ENCODE results near the gene KCTD1.
A peak's percentile ranks its signal among the peaks of the same experiment; 100 is the strongest.

KCTD1 gene

GRCh38 chr18:26488417-26489009, 59.8 kb downstream of the KCTD1 start:
- TF ChIP-seq EGR1 (IDR thresholded peaks at IDR 0.05) (no peak), RAD21 (IDR thresholded peaks at IDR 0.05; ENCODE audit: low read depth) (no peak), REST (IDR thresholded peaks at IDR 0.05; ENCODE audit: low read depth) (no peak), EP300 (IDR thresholded peaks at IDR 0.05; ENCODE audit: borderline replicate concordance) (no peak), FOXM1 (IDR thresholded peaks at IDR 0.05; ENCODE audit: borderline replicate concordance, low read depth) (no peak), TAF1 (IDR thresholded peaks at IDR 0.05; ENCODE audit: low read depth) (no peak)

GRCh38 chr18:26487437-26487836, 60.9 kb downstream of the KCTD1 start:
- TF ChIP-seq YY1 (IDR thresholded peaks at IDR 0.05; ENCODE audit: low read depth) (no peak), EGR1 (IDR thresholded peaks at IDR 0.05) (0 out of 2 replicates have a peak, but pooled peaks have one; percentile 18), NFIC (IDR thresholded peaks at IDR 0.05) (peak; percentile 44; the same call in 1 of the 2 replicates), CEBPB (IDR thresholded peaks at IDR 0.05) (peak; percentile 95), TCF12 (IDR thresholded peaks at IDR 0.05; ENCODE audit: low read depth) (0 out of 2 replicates have a peak, but pooled peaks have one; percentile 47), USF1 (IDR thresholded peaks at IDR 0.05) (no peak), EP300 (IDR thresholded peaks at IDR 0.05; ENCODE audit: borderline replicate concordance) (peak; percentile 41; the same call in 1 of the 2 replicates)

- TF ChIP-seq CEBPB (IDR thresholded peaks at IDR 0.05) (peak; percentile 53; the same call in 1 of the 2 replicates), USF1 (IDR thresholded peaks at IDR 0.05) (no peak)
These were observed 64.7 kb downstream of the KCTD1 start for GRCh38 chr18:26483633-26484032.

- TF ChIP-seq CREB1 (IDR thresholded peaks at IDR 0.05; ENCODE audit: low read depth) = no peak
- no peak for TF ChIP-seq ZBTB7A (IDR thresholded peaks at IDR 0.05; ENCODE audit: low read depth)
- TF ChIP-seq TEAD4 (IDR thresholded peaks at IDR 0.05) = 0 out of 2 replicates have a peak, but pooled peaks have one; percentile 66
- no peak for TF ChIP-seq EGR1 (IDR thresholded peaks at IDR 0.05)
- no peak for TF ChIP-seq TAF1 (IDR thresholded peaks at IDR 0.05; ENCODE audit: low read depth)
- no peak for TF ChIP-seq CEBPB (IDR thresholded peaks at IDR 0.05)
- no peak for TF ChIP-seq YY1 (IDR thresholded peaks at IDR 0.05; ENCODE audit: low read depth)
- TF ChIP-seq MAX (IDR thresholded peaks at IDR 0.05) = peak; percentile 35; the same call in 1 of the 2 replicates
- TF ChIP-seq NFIC (IDR thresholded peaks at IDR 0.05) = peak; percentile 42; the same call in 1 of the 2 replicates
- TF ChIP-seq FOXM1 (IDR thresholded peaks at IDR 0.05; ENCODE audit: borderline replicate concordance, low read depth) = 0 out of 2 replicates have a peak, but pooled peaks have one; percentile 25
- TF ChIP-seq EP300 (IDR thresholded peaks at IDR 0.05; ENCODE audit: borderline replicate concordance) = peak; percentile 77
- no peak for TF ChIP-seq USF1 (IDR thresholded peaks at IDR 0.05)
- TF ChIP-seq TCF12 (IDR thresholded peaks at IDR 0.05; ENCODE audit: low read depth) = peak; percentile 74
These were observed 65.8 kb downstream of the KCTD1 start for GRCh38 chr18:26482569-26482968.

GRCh38 chr18:26480897-26481795, 67.2 kb downstream of the KCTD1 start:
- TF ChIP-seq REST (IDR thresholded peaks at IDR 0.05; ENCODE audit: low read depth) (no peak), RAD21 (IDR thresholded peaks at IDR 0.05; ENCODE audit: low read depth) (peak; percentile 26; the same call in 1 of the 2 replicates), EP300 (IDR thresholded peaks at IDR 0.05; ENCODE audit: borderline replicate concordance) (peak; percentile 99), CEBPB (IDR thresholded peaks at IDR 0.05) (peak; percentile 88), NFIC (IDR thresholded peaks at IDR 0.05) (peak; percentile 87), MAX (IDR thresholded peaks at IDR 0.05) (peak; percentile 66), EGR1 (IDR thresholded peaks at IDR 0.05) (no peak), YY1 (IDR thresholded peaks at IDR 0.05; ENCODE audit: low read depth) (no peak), TCF12 (IDR thresholded peaks at IDR 0.05; ENCODE audit: low read depth) (peak; percentile 98), USF1 (IDR thresholded peaks at IDR 0.05) (0 out of 2 replicates have a peak, but pooled peaks have one; percentile 30), FOXM1 (IDR thresholded peaks at IDR 0.05; ENCODE audit: borderline replicate concordance, low read depth) (peak; percentile 98), TEAD4 (IDR thresholded peaks at IDR 0.05) (peak; percentile 96)
